GM12878 (cell line): Measurements from ENCODE around the gene ARPC1A. TPM values are rescaled to one million over a fixed set of nuclear protein-coding genes. Genes with fewer than 3 reads are reported as not detected.

Experiments used
- ATAC-seq: fragments of 200-7000 bp; cut with Tn5 transposase; 3 replicates; pipeline ENCODE4 v1.9.1; 2020; ENCODE audit warnings: mild to moderate bottlenecking, moderate library complexity
- BruUV-seq: library from RNA; stranded (reverse); fragments of 400-500 nt; replicated peaks from 2 replicates; lab custom pipeline; 2021; lab: Mats Ljungman, UMichigan
- CTCF ChIA-PET: fragments of 300-600 bp; sonication (Branson Sonifier 250); formaldehyde crosslinking; extraction: SDS; loops from one replicate; lab custom pipeline; 2021; ENCODE audit warnings: inconsistent platforms; lab: Yijun Ruan, JAX
- POLR2A ChIA-PET: fragments of 350-600 bp; formaldehyde crosslinking; extraction: SDS; loops from one replicate; lab custom pipeline; 2021; ENCODE audit warnings: inconsistent platforms; lab: Charles Lee
- RAD21 ChIA-PET: fragments of 300-600 bp; sonication (Branson Sonifier 250); formaldehyde crosslinking; loops from one replicate; lab custom pipeline; 2023; ENCODE audit warnings: antibody characterized with exemption; ENCODE audit not compliant: unreplicated experiment; lab: Charles Lee
- SMC1A ChIA-PET: fragments of 300-600 bp; sonication (Branson Sonifier 250); formaldehyde crosslinking; loops from one replicate; lab custom pipeline; 2023; ENCODE audit not compliant: unreplicated experiment, uncharacterized antibody; lab: Charles Lee
- DNase-seq: peaks from one replicate; pipeline ENCODE4 v3.0.0-alpha.2; 2011; ENCODE audit warnings: low read depth, low spot score
- FAIRE-seq: peaks from 3 replicates; lab custom pipeline; 2011; peaks lifted over from hg19 to GRCh38; lab: Jason Lieb, UNC
- H2AFZ ChIP-seq: 2 replicates; pipeline ENCODE4 v1.6.0; 2011; ENCODE audit warnings: low read depth, low read length, control low read depth; ENCODE audit not compliant: control insufficient read depth
- H3K27ac ChIP-seq: 2 replicates; pipeline ENCODE4 v1.5.1; 2011; ENCODE audit warnings: control low read depth; ENCODE audit not compliant: control insufficient read depth, insufficient read depth
- H3K27me3 ChIP-seq, 2 experiments: replicated peaks in 1 of 2; 2 replicates each; pipeline versions ENCODE4 v1.6.0 to v1.6.1; 2011; ENCODE audit warnings: low read length in 1 of 2; ENCODE audit not compliant: control insufficient read depth in 2 of 2, insufficient read depth in 2 of 2
- H3K36me3 ChIP-seq, 2 experiments: 2 replicates each; pipeline ENCODE4 v1.5.1; 2011; ENCODE audit warnings: low read length in 1 of 2; ENCODE audit not compliant: control insufficient read depth in 2 of 2, insufficient read depth in 2 of 2
- H3K4me1 ChIP-seq: 2 replicates; pipeline ENCODE4 v1.6.1; 2011; ENCODE audit warnings: mild to moderate bottlenecking, low read length, moderate library complexity, mixed read lengths; ENCODE audit not compliant: control insufficient read depth, insufficient read depth
- H3K4me2 ChIP-seq: 2 replicates; pipeline ENCODE4 v1.6.0; 2011; ENCODE audit warnings: control low read depth; ENCODE audit not compliant: control insufficient read depth, insufficient read depth
- H3K4me3 ChIP-seq: fragments of 200-600 bp; sonication (generic); 2 replicates; pipeline ENCODE4 v1.5.1; 2016
- H3K79me2 ChIP-seq: 2 replicates; pipeline ENCODE4 v1.6.0; 2011; ENCODE audit warnings: low read length; ENCODE audit not compliant: control insufficient read depth, insufficient read depth
- H3K9ac ChIP-seq: 2 replicates; pipeline ENCODE4 v1.8.0; 2011; ENCODE audit warnings: low read length, control low read depth, mixed read lengths; ENCODE audit not compliant: control insufficient read depth, insufficient read depth
- H3K9me3 ChIP-seq: replicated peaks from 3 replicates; pipeline ENCODE4 v1.5.1; 2011; ENCODE audit warnings: mild to moderate bottlenecking, low read length; ENCODE audit not compliant: control insufficient read depth, insufficient read depth
- H4K20me1 ChIP-seq: 2 replicates; pipeline ENCODE4 v1.6.0; 2011; ENCODE audit not compliant: control insufficient read depth, insufficient read depth
- DPF2 ChIP-seq: fragments of 450-650 bp; IDR thresholded peaks from 2 replicates; pipeline ENCODE4 v1.6.1; 2017; ENCODE audit warnings: mild to moderate bottlenecking
- IKZF1 ChIP-seq: fragments of 450-650 bp; conservative IDR thresholded peaks from 2 replicates; pipeline ENCODE4 v1.6.1; 2017; ENCODE audit warnings: antibody characterized with exemption, mild to moderate bottlenecking
- IKZF2 ChIP-seq, 2 experiments: fragments of 450-650 bp; IDR thresholded peaks; 2 replicates each; pipeline ENCODE4 v1.6.1; 2017; ENCODE audit warnings: mild to moderate bottlenecking in 2 of 2, moderate library complexity in 2 of 2
- RFX5 ChIP-seq: IDR thresholded peaks from 2 replicates; pipeline ENCODE4 v1.6.1; 2011; ENCODE audit warnings: low read depth, low read length, improper control_type of control experiment
- RUNX3 ChIP-seq: IDR thresholded peaks from 2 replicates; pipeline ENCODE4 v1.6.1; 2012; ENCODE audit warnings: low read length, inconsistent platforms
- SKIL ChIP-seq: fragments of 450-650 bp; IDR thresholded peaks from 2 replicates; pipeline ENCODE4 v1.6.1; 2017; ENCODE audit warnings: mild to moderate bottlenecking, low read depth, inconsistent platforms; ENCODE audit not compliant: poor library complexity, severe bottlenecking
- WGBS: methylation state at CpG from one replicate; pipeline ENCODE4 v1.1.6; 2016; ENCODE audit warnings: low lambda C conversion rate; ENCODE audit not compliant: insufficient replicate concordance, insufficient coverage; ENCODE audit errors: missing lambda C conversion rate; 5-methylcytosine and 5-hydroxymethylcytosine counted together
- in situ Hi-C: fragments of 300-500 bp; cut with MboI; formaldehyde crosslinking; loops from 9 replicates; pipeline ENCODE4 v1.14.3; 2018; ENCODE audit warnings: mixed read lengths
- intact Hi-C: fragments of 100-400 bp; cut with micrococcal nuclease; formaldehyde crosslinking; loops from one replicate; pipeline ENCODE4 v1.14.2; 2022; ENCODE audit not compliant: unreplicated experiment
- polyA plus RNA-seq, 11 experiments: library from polyadenylated mRNA; depleted of rRNA in 4 of 11; unstranded in 6 of 11; stranded (reverse) in 5 of 11; fragments of >200 nt; fragmentation: Nextera tagmentation in 4 of 11; fragmentation: Illumina TruSeq in 1 of 11; extraction: Ambion mirVana in 4 of 11; extraction: Trizol in 1 of 11; gene quantifications; 1 replicate in 1 of 11; 2 replicates in 10 of 11; pipeline versions ENCODE4 v1.2.1 to v1.2.3, GENCODE V29; 2011 to 2016; ENCODE audit warnings: inconsistent platforms in 2 of 11, missing spikeins in 2 of 11, low read depth in 1 of 11
- total RNA-seq, 4 experiments: library from RNA; depleted of rRNA in 3 of 4; stranded (reverse); fragments of >200 nt in 3 of 4; fragmentation: Illumina TruSeq in 1 of 4; extraction: Trizol in 1 of 4; gene quantifications; 2 replicates each; pipeline versions ENCODE4 v1.2.1 to v1.2.3, GENCODE V29; 2013 to 2021

Gene ARPC1A
- total and polyA plus RNA-seq, 10 of the 15 experiments (the other 5 are each of a cell fraction or from before 2014, with no cell fraction given), result 42.3 to 152 (median 72.1) TPM

- 0 out of 4 replicates have a peak, but pooled peaks cover 0 to 3% of the 10 kb centered on the region in 2 experiments for H3K36me3 ChIP-seq
- no peaks in the 10 kb centered on the region for H3K79me2 ChIP-seq
- CTCF ChIA-PET, result interaction anchor here (0.7 to 2.7 kb wide), 22 partner anchors 10 to 389 kb away, joined by 3 to 19 read pairs (median 4); partner anchors contain the start of gene ARPC1A
- BruUV-seq, result no TSS peak
- peaks cover 13% of the 10 kb centered on the region for H3K4me1 ChIP-seq
- in situ Hi-C loops (loop anchor here (5.0 kb wide), 1 partner anchor 271 kb away; no protein-coding TSS in a partner anchor), intact Hi-C loops (loop anchor here (1.0 kb wide), 1 partner anchor 273 kb away; no protein-coding TSS in a partner anchor)
- SMC1A ChIA-PET, result interaction anchor here (0.6 to 1.8 kb wide), 4 partner anchors 256 to 436 kb away, joined by 3 to 5 read pairs (median 3); no protein-coding TSS in a partner anchor
- TF ChIP-seq SKIL (no peak), IKZF2 (IDR thresholded peaks at IDR 0.05) (peak; percentile 13 to 34; a peak in 1 of 4 replicates), DPF2 (0 out of 2 replicates have a peak, but pooled peaks have one; percentile 21), RUNX3 (0 out of 2 replicates have a peak, but pooled peaks have one; percentile 10), RFX5 (no peak), IKZF1 (0 out of 2 replicates have a peak, but pooled peaks have one; percentile 23)
- H4K20me1 ChIP-seq, result no peaks in the 10 kb centered on the region
- FAIRE-seq (no peak), DNase-seq (no peak), ATAC-seq (peak; percentile 70)
- POLR2A ChIA-PET, result no interaction called here
- 0 out of 2 replicates have a peak overlapping the region, but pooled peaks have one; percentile 24 for H3K9ac ChIP-seq
- WGBS, result 0% methylated on average over 1 of the region's 1 CpG
- no peaks in the 10 kb centered on the region; the same call in 2 of the 3 replicates for H3K9me3 ChIP-seq
- H2AFZ ChIP-seq, result peak overlapping the region; percentile 57
- RAD21 ChIA-PET, result interaction anchor here (0.9 to 1.7 kb wide), 3 partner anchors 273 to 276 kb away, joined by 3 to 5 read pairs (median 4); no protein-coding TSS in a partner anchor
- H3K27me3 ChIP-seq, result no peaks in the 10 kb centered on the region
- H3K4me3 ChIP-seq, result no peak overlapping the region
- H3K4me2 ChIP-seq, result peak overlapping the region; percentile 95
- H3K27ac ChIP-seq, result no peak overlapping the region
These were observed 12.5 kb upstream of the ARPC1A start for GRCh38 chr7:99313204-99313573.
